Nephron (organoid): ENCODE measurements around the gene ARG2.

Experiments used
- H3K27ac Mint-ChIP-seq, 3 experiments: 2 replicates each; pipeline ENCODE4 v1.8.0; 2020; ENCODE audit warnings: mixed read lengths in 3 of 3, mild to moderate bottlenecking in 2 of 3, moderate library complexity in 1 of 3
- H3K27me3 Mint-ChIP-seq: 2 replicates; pipeline ENCODE4 v1.8.0; 2021; ENCODE audit warnings: low read depth, mild to moderate bottlenecking, moderate library complexity, mixed read lengths
- H3K36me3 Mint-ChIP-seq: 2 replicates; pipeline ENCODE4 v1.8.0; 2020; ENCODE audit warnings: low read depth, mixed read lengths
- H3K4me1 Mint-ChIP-seq: 2 replicates; pipeline ENCODE4 v1.8.0; 2020; ENCODE audit warnings: mixed read lengths
- H3K4me3 Mint-ChIP-seq, 3 experiments: 2 replicates each; pipeline ENCODE4 v1.8.0; 2020; ENCODE audit warnings: mild to moderate bottlenecking in 3 of 3, mixed read lengths in 3 of 3, moderate library complexity in 2 of 3
- H3K9me3 Mint-ChIP-seq: 2 replicates; pipeline ENCODE4 v1.8.0; 2020; ENCODE audit warnings: mixed read lengths
- CTCF ChIP-seq, 3 experiments: fragments of 200-600 bp; sonication (generic); IDR thresholded peaks; one replicate each; pipeline ENCODE4 v1.5.0; 2021; ENCODE audit warnings: antibody characterized with exemption in 3 of 3; ENCODE audit not compliant: unreplicated experiment in 3 of 3

The ARG2 gene

GRCh38 chr14:67602995-67603545 lies 16.6 kb upstream of the ARG2 start:
- Mint-ChIP-seq H3K27me3 (no peaks in the 10 kb centered on the region), H3K27ac (peak overlapping the region in 2 of 3 experiments; percentile 41 to 67), H3K4me1 (peaks cover 8% of the 10 kb centered on the region), H3K36me3 (no peaks in the 10 kb centered on the region), H3K9me3 (no peaks in the 10 kb centered on the region), H3K4me3 (peak overlapping the region; percentile 9 to 46 (median 16))
- TF ChIP-seq CTCF (IDR thresholded peaks at IDR 0.05; ENCODE audit: unreplicated experiment in 3 of 3) = no peak

- no peak for TF ChIP-seq CTCF (IDR thresholded peaks at IDR 0.05; ENCODE audit: unreplicated experiment in 3 of 3)
- Mint-ChIP-seq H3K9me3 (no peaks in the 10 kb centered on the region), H3K27ac (no peak overlapping the region), H3K4me3 (no peak overlapping the region), H3K27me3 (no peaks in the 10 kb centered on the region), H3K36me3 (no peaks in the 10 kb centered on the region), H3K4me1 (no peaks in the 10 kb centered on the region)
Measured at GRCh38 chr14:67607646-67608045, 12.1 kb upstream of the ARG2 start.

- no peaks in the 10 kb centered on the region for H3K36me3 Mint-ChIP-seq
- H3K9me3 Mint-ChIP-seq = no peaks in the 10 kb centered on the region
- no peaks in the 10 kb centered on the region for H3K4me1 Mint-ChIP-seq
- H3K4me3 Mint-ChIP-seq = no peak overlapping the region
- no peak for TF ChIP-seq CTCF (IDR thresholded peaks at IDR 0.05; ENCODE audit: unreplicated experiment in 3 of 3)
- no peak overlapping the region for H3K27ac Mint-ChIP-seq
- H3K27me3 Mint-ChIP-seq = no peaks in the 10 kb centered on the region
Measured at GRCh38 chr14:67609642-67610310, 9.9 kb upstream of the ARG2 start.

GRCh38 chr14:67610491-67610890 lies 9.2 kb upstream of the ARG2 start:
- Mint-ChIP-seq H3K36me3 (no peaks in the 10 kb centered on the region), H3K4me1 (no peaks in the 10 kb centered on the region), H3K27ac (no peak overlapping the region), H3K27me3 (no peaks in the 10 kb centered on the region), H3K4me3 (no peak overlapping the region), H3K9me3 (no peaks in the 10 kb centered on the region)
- TF ChIP-seq CTCF (IDR thresholded peaks at IDR 0.05; ENCODE audit: unreplicated experiment in 3 of 3) = no peak

GRCh38 chr14:67618617-67619063 lies 1.1 kb upstream of the ARG2 start:
- Mint-ChIP-seq H3K9me3 (no peaks in the 10 kb centered on the region), H3K27ac (peak overlapping the region; percentile 50 to 80 (median 58)), H3K4me1 (peaks cover 33% of the 10 kb centered on the region), H3K36me3 (no peaks in the 10 kb centered on the region), H3K4me3 (peak overlapping the region; percentile 93 to 94 (median 94)), H3K27me3 (peaks cover 24% of the 10 kb centered on the region)
- TF ChIP-seq CTCF (IDR thresholded peaks at IDR 0.05; ENCODE audit: unreplicated experiment in 3 of 3) = peak; percentile 65 to 71 (median 68)
